Activated T-cell treated with anti-CD3 and anti-CD28 coated beads, Interleukin-2, amount 50 U/mL, for 72 hours (primary cell): ENCODE data around the gene ZNF532. TPM values are rescaled to one million over a fixed set of nuclear protein-coding genes. Genes with fewer than 3 reads are reported as not detected.
"Not testable (repeated sequence)": the region's sequence is repeated elsewhere in the genome, so short reads cannot be mapped to it uniquely, and the experiment has no call there.

Experiments
- ATAC-seq, 2 donors: fragments of 150-1000 bp; cut with Tn5 transposase; replicated peaks in 1 of 2; 2 replicates each; pipeline ENCODE4 v1.10.0; 2021; ENCODE audit warnings: moderate library complexity in 2 of 2, mild to moderate bottlenecking in 1 of 2
- DNase-seq, 2 donors: peaks; one replicate each; pipeline ENCODE4 v3.0.0; 2021 to 2022; ENCODE audit warnings: mixed read lengths in 1 of 2
- H3K27ac Mint-ChIP-seq: one replicate; pipeline ENCODE4 v1.8.0; 2022; ENCODE audit warnings: mild to moderate bottlenecking, moderate library complexity, mixed read lengths
- H3K27me3 Mint-ChIP-seq: one replicate; pipeline ENCODE4 v1.8.0; 2022; ENCODE audit warnings: low read depth, mixed read lengths
- H3K36me3 Mint-ChIP-seq, 2 donors: one replicate each; pipeline ENCODE4 v1.8.0; 2022; ENCODE audit warnings: mixed read lengths in 2 of 2, mild to moderate bottlenecking in 1 of 2; ENCODE audit not compliant: insufficient read depth in 2 of 2
- H3K4me1 Mint-ChIP-seq: one replicate; pipeline ENCODE4 v1.8.0; 2022; ENCODE audit warnings: low read depth, mixed read lengths
- H3K4me3 Mint-ChIP-seq, 2 donors: one replicate each; pipeline ENCODE4 v1.8.0; 2022; ENCODE audit warnings: mild to moderate bottlenecking in 2 of 2, mixed read lengths in 2 of 2, moderate library complexity in 2 of 2
- H3K9me3 Mint-ChIP-seq, 2 donors: one replicate each; pipeline ENCODE4 v1.8.0; 2022; ENCODE audit warnings: mixed read lengths in 2 of 2
- total RNA-seq, 2 donors: library from RNA; stranded (reverse); gene quantifications; one replicate each; pipeline ENCODE4 v1.2.3, GENCODE V29; 2022

Gene ZNF532
- total RNA-seq, 2 donors from 2014 or later, result 10.2 to 14.5 TPM

DNA sequence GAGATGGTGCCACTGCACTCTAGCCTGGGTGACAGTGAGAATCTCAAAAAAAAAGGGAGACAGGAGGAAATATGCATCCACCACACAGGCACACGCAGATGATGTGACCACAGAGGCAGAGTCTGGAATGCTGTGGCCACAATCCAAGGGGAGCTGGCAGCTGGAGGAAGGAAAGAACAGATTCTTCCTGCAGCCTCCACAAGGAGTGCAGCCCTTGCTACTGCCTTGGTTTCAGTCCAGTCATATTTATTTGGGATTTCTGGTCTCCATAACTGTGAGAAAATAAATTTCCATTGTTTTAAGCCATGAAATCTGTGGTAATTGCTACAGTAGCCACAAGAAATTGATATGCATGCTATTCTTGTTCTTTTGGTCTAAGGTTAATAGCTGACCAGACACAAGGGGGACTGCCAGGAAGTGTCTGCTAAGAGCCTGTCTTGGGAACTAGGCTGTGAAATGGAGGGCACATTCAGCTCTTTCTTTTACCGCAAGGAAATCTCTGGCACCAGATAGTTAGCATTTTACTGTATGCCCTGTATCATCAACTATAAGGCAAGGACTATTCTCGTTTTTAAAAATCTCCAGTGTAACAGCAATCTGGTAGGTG is 141.9 kb downstream of the ZNF532 start:
- no peak for ATAC-seq

DNA sequence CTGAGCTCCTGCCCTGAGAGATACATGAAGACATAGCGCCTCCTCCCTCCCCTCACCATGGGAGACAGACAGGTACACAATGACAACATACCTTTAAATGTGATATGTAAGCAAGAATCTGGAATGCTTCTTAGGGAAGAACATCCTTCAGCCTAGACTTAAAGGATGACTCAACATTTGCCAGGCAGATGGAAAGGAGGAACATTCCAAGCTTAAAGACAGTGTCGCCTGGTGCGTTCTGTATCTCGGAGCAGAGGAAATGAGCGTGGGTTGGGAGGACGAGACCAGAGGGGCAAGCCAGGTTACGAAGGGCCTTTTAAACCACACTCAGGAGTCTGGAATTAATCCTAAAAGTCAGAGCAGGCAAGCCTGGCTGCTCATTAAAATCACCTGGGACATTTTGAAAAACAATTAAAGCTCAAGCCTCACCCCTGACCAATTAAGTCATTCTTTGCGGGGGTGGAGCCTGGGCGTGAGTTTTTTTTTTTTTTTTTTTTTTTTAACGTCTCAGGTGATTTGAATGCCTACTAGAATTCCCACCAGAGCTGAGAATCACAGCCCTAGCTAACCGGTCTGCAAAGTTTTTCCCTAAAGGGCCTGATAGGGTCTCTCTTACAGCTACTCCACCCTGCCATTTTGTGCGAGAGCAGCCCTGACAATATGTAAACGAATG is 143.8 kb downstream of the ZNF532 start:
- Mint-ChIP-seq H3K4me1 (no peaks in the 10 kb centered on the region), H3K4me3 (no peak overlapping the region), H3K36me3 (no peaks in the 10 kb centered on the region), H3K27me3 (no peaks in the 10 kb centered on the region), H3K27ac (no peak overlapping the region), H3K9me3 (no peaks in the 10 kb centered on the region)
- DNase-seq, result no peak
- no peak for ATAC-seq

More for the DNA sequence above, 141.9 kb downstream of the ZNF532 start:
- H3K4me3 Mint-ChIP-seq, result no peak overlapping the region
- H3K36me3 Mint-ChIP-seq, result no peaks in the 10 kb centered on the region
- no peaks in the 10 kb centered on the region for H3K27me3 Mint-ChIP-seq
- no peaks in the 10 kb centered on the region for H3K4me1 Mint-ChIP-seq
- no peaks in the 10 kb centered on the region for H3K9me3 Mint-ChIP-seq
- DNase-seq, result no peak
- H3K27ac Mint-ChIP-seq, result no peak overlapping the region

DNA sequence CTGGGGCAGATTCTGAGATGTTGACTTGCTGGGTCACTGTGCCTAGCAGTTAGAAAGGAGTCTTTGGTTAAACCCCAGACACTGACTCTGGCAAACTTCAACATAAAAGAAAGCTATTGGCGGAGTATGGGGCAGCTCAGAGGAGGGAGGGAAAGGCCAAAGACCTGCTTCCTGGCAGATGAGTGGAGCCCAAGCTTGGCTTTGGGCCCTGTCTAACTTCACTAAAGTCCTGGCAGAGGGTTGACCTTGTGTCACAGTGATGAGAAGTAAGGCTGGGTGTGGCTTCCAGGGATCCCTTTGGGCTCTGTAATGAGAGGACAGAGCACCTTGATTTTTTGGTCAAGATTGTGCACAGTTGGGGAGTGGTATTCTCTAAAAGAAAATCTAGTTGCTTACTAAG is 145.2 kb downstream of the ZNF532 start:
- no peak for ATAC-seq
- no peaks in the 10 kb centered on the region for H3K27me3 Mint-ChIP-seq
- H3K4me3 Mint-ChIP-seq, result no peak overlapping the region
- H3K36me3 Mint-ChIP-seq, result peaks cover 0 to 2% of the 10 kb centered on the region in 2 donors
- H3K27ac Mint-ChIP-seq, result no peak overlapping the region
- H3K9me3 Mint-ChIP-seq, result no peaks in the 10 kb centered on the region
- H3K4me1 Mint-ChIP-seq, result no peaks in the 10 kb centered on the region
- DNase-seq, result no peak

DNA sequence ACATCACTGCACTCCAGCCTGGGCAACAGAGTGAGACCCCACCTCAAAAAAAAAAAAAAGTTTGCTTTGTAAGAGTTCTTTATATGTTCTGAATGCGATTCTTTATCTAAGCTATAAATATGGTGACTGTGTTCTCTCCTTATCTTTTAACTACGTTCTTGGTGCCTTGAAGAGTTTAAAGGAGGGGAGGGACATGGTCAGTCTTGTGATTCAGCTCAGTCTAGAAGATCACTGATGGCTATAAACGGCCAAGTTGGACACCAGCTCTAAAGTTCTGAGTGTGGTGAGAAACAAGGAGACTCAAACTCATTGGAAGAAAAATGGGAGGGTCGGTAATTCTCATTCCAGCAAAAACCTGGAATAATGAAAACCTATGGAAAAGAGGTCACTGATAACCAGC is 146.6 kb downstream of the ZNF532 start:
- Mint-ChIP-seq H3K4me1 (no peaks in the 10 kb centered on the region), H3K36me3 (peaks cover 0 to 2% of the 10 kb centered on the region in 2 donors), H3K4me3 (no peak overlapping the region), H3K27me3 (peaks cover 6% of the 10 kb centered on the region), H3K27ac (no peak overlapping the region), H3K9me3 (no peaks in the 10 kb centered on the region)
- ATAC-seq (no peak), DNase-seq (no peak)

DNA sequence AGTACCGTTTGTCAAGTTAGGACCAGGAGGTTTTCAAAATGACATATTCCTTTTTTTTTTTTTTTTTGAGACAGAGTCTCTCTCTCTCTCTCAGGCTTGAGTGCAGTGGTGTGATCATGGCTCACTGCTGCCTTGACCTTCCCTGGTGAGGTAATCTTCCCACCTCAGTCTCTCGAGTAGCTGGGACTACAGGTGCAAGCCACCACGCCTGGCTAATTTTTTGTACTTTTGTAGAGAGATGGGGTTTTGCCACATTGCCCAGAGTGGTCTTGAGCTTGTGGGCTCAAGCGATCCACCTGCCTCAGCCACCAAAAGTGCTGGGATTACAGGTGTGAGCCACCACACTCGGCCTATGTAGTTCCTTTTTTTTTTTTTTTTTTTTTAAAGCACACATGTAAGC is 147.1 kb downstream of the ZNF532 start:
- DNase-seq (no peak), ATAC-seq (no peak)
- Mint-ChIP-seq H3K27me3 (peaks cover 6% of the 10 kb centered on the region), H3K4me1 (no peaks in the 10 kb centered on the region), H3K36me3 (peaks cover 0 to 2% of the 10 kb centered on the region in 2 donors), H3K9me3 (no peaks in the 10 kb centered on the region), H3K4me3 (no peak overlapping the region), H3K27ac (no peak overlapping the region)

DNA sequence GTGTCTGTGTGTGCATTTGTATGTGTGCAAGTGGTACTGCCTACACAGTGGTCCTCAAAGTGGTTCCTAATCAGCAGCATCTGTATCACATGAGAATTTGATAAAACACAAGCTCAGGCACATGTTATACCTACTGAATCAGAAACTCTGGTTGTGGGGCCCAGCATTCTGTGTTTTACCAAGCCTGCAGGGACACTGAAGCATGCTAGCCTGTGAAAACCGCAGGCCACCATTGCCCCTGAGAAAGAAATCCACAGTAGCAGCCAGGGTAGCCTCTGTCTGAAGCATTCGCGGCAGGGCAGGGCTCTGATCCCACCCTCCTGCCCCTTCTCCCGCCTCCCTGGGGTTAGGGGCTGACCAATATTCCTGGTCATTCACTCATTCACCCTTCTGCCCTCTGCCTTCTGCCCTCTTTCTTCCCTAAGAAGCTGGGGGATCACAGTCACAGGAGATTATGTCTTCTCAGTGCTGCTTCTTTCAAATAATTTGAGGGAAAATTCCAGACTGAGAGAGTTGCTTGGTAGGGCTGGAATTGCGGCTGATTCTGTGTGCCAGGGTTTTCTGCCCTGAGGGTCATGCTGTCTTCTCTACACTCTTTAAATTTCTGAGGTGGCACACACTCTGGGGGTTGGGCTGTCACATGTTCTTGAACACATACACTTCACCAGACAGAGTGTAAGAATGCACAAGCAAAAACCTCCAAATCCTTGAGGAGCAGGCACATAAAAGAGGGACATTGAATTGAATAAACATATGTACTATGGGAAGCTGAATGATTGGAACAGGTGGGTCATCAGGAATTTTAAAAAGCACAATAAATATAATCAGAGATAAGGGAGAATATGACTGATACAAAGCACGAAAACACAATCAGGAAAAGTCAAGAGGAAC is 148.4 kb downstream of the ZNF532 start:
- H3K4me1 Mint-ChIP-seq, result no peaks in the 10 kb centered on the region
- peaks cover 17% of the 10 kb centered on the region for H3K27me3 Mint-ChIP-seq
- DNase-seq (no peak), ATAC-seq (no peak)
- H3K4me3 Mint-ChIP-seq, result no peak overlapping the region
- peaks cover 4 to 7% of the 10 kb centered on the region in 2 donors for H3K36me3 Mint-ChIP-seq
- H3K27ac Mint-ChIP-seq, result no peak overlapping the region
- H3K9me3 Mint-ChIP-seq, result peaks cover 2 to 6% of the 10 kb centered on the region in 2 donors

DNA sequence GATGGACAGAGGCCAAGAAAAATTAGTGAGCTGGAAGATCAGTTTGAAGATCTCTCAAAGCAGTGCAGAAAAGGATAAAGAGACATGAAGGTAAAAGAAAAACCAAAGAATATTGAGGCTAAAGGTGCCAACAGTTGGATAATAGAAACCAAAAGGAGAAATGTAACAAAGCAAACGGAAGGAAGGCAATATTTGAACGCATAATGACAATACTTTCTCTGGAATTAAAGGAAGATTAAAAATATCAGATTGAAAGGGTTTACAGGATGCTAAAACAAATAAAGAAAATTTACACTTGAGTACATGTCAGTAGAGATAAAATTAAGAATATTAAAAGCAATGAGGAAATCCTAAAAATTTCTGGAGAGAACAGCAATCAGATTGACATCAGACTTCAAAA is 149.1 kb downstream of the ZNF532 start:
- Mint-ChIP-seq H3K4me1 (no peaks in the 10 kb centered on the region), H3K27ac (no peak overlapping the region), H3K9me3 (peaks cover 3 to 8% of the 10 kb centered on the region in 2 donors), H3K4me3 (no peak overlapping the region), H3K36me3 (peaks cover 7 to 10% of the 10 kb centered on the region in 2 donors), H3K27me3 (peaks cover 22% of the 10 kb centered on the region)
- DNase-seq (no peak), ATAC-seq (no peak)

DNA sequence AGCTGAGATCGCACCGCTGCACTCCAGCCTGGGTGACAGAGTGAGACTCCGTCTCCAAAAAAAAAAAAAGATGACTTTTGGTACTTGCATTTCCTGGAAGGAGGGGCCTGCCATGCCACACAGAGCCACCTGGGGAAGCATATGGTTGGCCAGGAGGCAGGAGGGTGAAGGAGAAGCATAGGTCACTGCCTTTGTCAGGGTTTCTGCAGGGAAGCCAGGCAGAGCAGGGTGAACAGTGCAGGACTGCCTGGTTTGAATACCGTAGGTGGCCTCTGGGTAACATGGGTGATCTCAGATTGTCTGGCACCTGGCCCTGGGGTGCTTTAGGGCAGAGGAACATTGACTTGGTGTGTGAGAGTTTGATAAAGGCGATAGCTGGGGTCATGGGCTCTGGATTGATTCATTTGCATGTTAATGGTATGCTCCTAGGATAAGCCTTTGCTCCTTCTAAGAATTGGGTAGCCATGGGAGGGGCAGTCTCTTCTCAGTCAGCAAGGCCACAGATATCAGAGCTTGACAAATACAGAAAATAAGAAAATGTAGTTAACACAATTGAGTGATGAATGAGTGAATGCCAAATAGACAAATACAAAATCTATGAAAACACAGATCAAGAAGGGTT is 151.0 kb downstream of the ZNF532 start:
- peaks cover 40% of the 10 kb centered on the region for H3K27me3 Mint-ChIP-seq
- H3K9me3 Mint-ChIP-seq, result peaks cover 3 to 8% of the 10 kb centered on the region in 2 donors
- no peak overlapping the region for H3K4me3 Mint-ChIP-seq
- no peaks in the 10 kb centered on the region for H3K4me1 Mint-ChIP-seq
- ATAC-seq (no peak), DNase-seq (no peak)
- no peak overlapping the region for H3K27ac Mint-ChIP-seq
- H3K36me3 Mint-ChIP-seq, result peaks cover 7 to 10% of the 10 kb centered on the region in 2 donors

DNA sequence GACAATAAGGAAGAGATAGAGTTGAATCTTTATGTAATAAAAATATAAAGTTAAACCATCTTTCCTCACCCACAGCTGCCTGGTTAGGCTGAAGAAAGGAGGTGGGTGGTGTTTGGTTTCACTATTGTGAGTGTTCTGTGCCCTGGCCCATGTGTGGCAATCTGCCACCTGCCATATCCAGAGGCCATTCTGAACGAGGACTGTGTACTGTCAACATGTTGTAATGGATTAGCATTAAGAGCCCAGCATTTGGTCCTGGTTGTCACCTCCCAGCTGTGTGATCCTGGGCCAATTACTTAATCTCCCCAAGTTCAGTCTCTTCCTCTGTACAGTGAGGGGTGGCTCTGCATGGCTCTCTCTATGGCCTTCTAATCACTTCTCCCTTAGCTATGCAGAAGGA is 156.8 kb downstream of the ZNF532 start:
- ATAC-seq (peak in 1 of 2 donors; percentile 51), DNase-seq (no peak)
- Mint-ChIP-seq H3K27ac (no peak overlapping the region), H3K27me3 (peaks cover 52% of the 10 kb centered on the region), H3K9me3 (peaks cover 3 to 8% of the 10 kb centered on the region in 2 donors), H3K4me1 (no peaks in the 10 kb centered on the region), H3K4me3 (no peak overlapping the region), H3K36me3 (peaks cover 6 to 10% of the 10 kb centered on the region in 2 donors)

DNA sequence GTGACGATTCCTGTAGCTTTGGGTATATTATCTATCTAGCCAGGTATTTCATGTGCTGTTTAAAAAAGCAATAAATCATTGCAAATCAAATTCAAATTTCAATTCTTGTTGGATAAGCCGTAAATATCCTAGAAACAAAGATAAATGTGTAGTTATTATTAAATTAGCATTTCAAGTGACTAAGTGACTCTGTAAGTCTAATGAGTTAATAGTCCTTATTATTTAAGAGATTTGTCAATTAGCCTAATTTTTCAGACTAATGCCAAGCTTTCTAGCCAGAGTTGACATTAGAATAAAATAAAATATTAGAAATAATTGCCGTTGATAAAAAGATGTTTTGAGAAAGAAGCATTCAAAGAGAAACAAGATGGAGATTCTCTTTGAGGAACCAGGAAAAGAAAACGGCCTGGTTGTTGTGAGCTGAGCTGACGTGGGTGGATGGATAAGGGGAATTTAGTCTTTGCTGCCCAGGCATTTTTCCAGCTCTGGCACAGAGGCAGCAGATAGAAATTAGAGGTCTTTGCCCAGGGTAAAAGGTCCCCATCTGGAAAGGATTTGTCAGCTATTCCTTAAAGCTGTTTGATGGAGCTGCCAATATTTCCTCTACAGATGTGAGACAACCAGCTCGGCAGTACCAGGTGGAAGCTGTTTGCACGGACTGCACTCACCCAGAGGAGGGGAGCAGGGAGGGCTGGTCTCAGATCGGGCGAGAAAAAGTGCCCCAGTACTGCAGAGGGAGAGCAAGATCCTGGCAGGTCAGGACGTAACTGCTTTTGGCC is 157.7 kb downstream of the ZNF532 start:
- peaks cover 1 to 7% of the 10 kb centered on the region in 2 donors for H3K9me3 Mint-ChIP-seq
- H3K4me1 Mint-ChIP-seq, result no peaks in the 10 kb centered on the region
- no peak overlapping the region for H3K27ac Mint-ChIP-seq
- DNase-seq (no peak), ATAC-seq (no peak)
- H3K4me3 Mint-ChIP-seq, result no peak overlapping the region
- H3K36me3 Mint-ChIP-seq, result peaks cover 4 to 8% of the 10 kb centered on the region in 2 donors
- peaks cover 52% of the 10 kb centered on the region for H3K27me3 Mint-ChIP-seq

DNA sequence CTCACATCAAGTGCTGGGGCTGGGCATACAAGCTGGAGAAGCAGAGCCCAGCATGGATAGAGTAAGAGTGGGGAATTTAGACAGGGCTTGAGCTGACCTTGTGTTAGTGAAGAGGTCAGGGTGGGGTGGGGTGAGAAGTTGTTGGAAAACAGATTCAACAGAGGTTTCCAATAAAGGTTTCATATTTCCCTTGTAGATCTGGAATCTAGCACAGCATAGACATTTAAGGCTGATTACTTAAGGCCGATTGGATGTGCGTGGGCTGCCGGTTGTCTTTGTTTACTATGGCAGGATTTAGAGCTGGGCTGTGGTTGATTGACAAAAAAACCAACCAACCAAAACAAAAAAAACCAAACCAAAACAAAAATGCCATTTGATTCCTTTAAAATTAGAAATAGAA is 160.2 kb downstream of the ZNF532 start:
- Mint-ChIP-seq H3K36me3 (no peaks in the 10 kb centered on the region), H3K27me3 (peaks cover 37% of the 10 kb centered on the region), H3K9me3 (no peaks in the 10 kb centered on the region), H3K4me3 (no peak overlapping the region), H3K4me1 (no peaks in the 10 kb centered on the region), H3K27ac (no peak overlapping the region)
- no peak for ATAC-seq
- no peak for DNase-seq

DNA sequence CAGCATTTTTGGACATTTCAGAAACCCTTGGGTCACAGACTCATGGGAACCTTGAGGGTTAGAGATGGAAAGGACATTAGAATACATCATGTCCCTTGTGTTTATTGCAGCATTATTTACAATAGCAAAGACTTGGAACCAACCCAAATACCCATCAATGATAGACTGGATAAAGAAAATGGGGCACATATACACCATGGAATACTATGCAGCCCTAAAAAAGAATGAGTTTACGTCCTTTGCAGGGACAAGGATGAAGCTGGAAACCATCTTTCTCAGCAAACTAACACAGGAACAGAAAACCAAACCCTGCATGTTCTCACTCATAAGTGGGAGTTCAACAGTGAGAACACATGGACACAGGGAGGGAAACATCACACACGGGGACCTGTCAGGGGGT is 160.9 kb downstream of the ZNF532 start:
- ATAC-seq, H3K36me3 Mint-ChIP-seq, H3K4me1 Mint-ChIP-seq, DNase-seq, H3K4me3 Mint-ChIP-seq, H3K27ac Mint-ChIP-seq, H3K9me3 Mint-ChIP-seq: not testable (repeated sequence)
- peaks cover 30% of the 10 kb centered on the region for H3K27me3 Mint-ChIP-seq
